GM23248 (cell line): ENCODE measurements around the gene FREM1.

Experiments
- EZH2 ChIP-seq: fragments of 200-600 bp; sonication (generic); IDR thresholded peaks from 2 replicates; pipeline ENCODE4 v1.6.1; 2018; ENCODE audit warnings: antibody characterized with exemption, mild to moderate bottlenecking; ENCODE audit not compliant: insufficient read depth, poor library complexity, severe bottlenecking
- EZH2phosphoT487 ChIP-seq: fragments of 200-600 bp; sonication (generic); IDR thresholded peaks from 2 replicates; pipeline ENCODE4 v1.6.1; 2018; ENCODE audit warnings: antibody characterized with exemption, moderate library complexity, mild to moderate bottlenecking, low read depth; ENCODE audit not compliant: insufficient read depth

DNA sequence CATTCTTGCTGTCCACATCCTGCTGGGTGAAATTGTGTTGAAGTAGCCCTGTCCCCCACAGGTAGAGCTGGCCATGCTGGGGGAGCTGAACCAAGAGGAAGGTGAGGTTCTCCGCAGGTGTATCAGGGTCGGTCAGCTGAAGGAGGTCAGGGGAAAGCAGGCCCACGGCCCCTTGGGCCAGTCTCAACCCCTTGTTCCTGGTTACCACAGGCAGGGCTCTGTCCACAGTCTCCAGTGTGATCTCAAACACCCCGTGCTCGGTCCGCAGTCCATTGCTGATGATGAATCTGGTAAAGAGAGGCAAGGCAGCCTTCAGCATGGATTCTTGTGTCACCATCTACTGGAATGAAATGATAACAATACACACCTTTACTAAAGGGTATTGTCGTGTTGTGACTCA lies 134.3 kb downstream of the FREM1 start:
- no peak for TF ChIP-seq EZH2phosphoT487
- no peak for TF ChIP-seq EZH2
